T-cell (primary cell): Measurements from ENCODE around the gene MMAB. TPM values are rescaled to one million over a fixed set of nuclear protein-coding genes. Genes with fewer than 3 reads are reported as not detected.

ENCODE experiments used
- ATAC-seq, 4 experiments: fragments of 200-7000 bp in 3 of 4; fragments of 150-1000 bp in 1 of 4; cut with Tn5 transposase; replicated peaks in 1 of 4; 1 replicate in 3 of 4; 2 replicates in 1 of 4; pipeline ENCODE4 v1.10.0; 2021; ENCODE audit warnings: moderate library complexity in 3 of 4, mild to moderate bottlenecking in 2 of 4, moderate number of reproducible peaks in 1 of 4
- CTCF ChIA-PET, 2 donors: fragments of 300-600 bp; sonication (Branson Sonifier 250); formaldehyde crosslinking; loops; one replicate each; lab custom pipeline; 2022; ENCODE audit warnings: antibody characterized with exemption in 2 of 2; lab: Charles Lee
- POLR2A ChIA-PET, 2 donors: fragments of 300-600 bp; sonication (Branson Sonifier 250); formaldehyde crosslinking; loops; one replicate each; lab custom pipeline; 2022; ENCODE audit warnings: antibody characterized with exemption in 2 of 2; lab: Charles Lee
- DNase-seq, 35 experiments: peaks; one replicate each; pipeline versions ENCODE4 v3.0.0 to v3.0.0-alpha.2; 2013 to 2023
- H3K27ac ChIP-seq: one replicate; pipeline ENCODE4 v1.5.1; 2013; ENCODE audit warnings: low read length
- H3K27me3 ChIP-seq, 2 experiments: replicated peaks in 1 of 2; 1 replicate in 1 of 2; 2 replicates in 1 of 2; pipeline versions ENCODE4 v1.6.1 to v1.7.0; 2013; ENCODE audit warnings: low read length in 1 of 2, mixed read lengths in 1 of 2; ENCODE audit not compliant: control insufficient read depth in 2 of 2, insufficient read depth in 2 of 2; ENCODE audit errors: extremely low read depth in 1 of 2
- H3K36me3 ChIP-seq, 2 donors: 1 replicate in 1 of 2; 2 replicates in 1 of 2; pipeline versions ENCODE4 v1.6.1 to v1.7.0; 2013; ENCODE audit warnings: low read length in 1 of 2; ENCODE audit not compliant: control insufficient read depth in 2 of 2, insufficient read depth in 1 of 2; ENCODE audit errors: extremely low read depth in 1 of 2
- H3K4me1 ChIP-seq, 2 experiments: 1 replicate in 1 of 2; 2 replicates in 1 of 2; pipeline versions ENCODE4 v1.6.1 to v1.7.0; 2013; ENCODE audit warnings: low read length in 2 of 2, mixed read lengths in 1 of 2; ENCODE audit not compliant: insufficient read depth in 2 of 2, control insufficient read depth in 1 of 2; ENCODE audit errors: extremely low read depth in 1 of 2
- H3K4me3 ChIP-seq, 2 donors: 1 replicate in 1 of 2; 2 replicates in 1 of 2; pipeline versions ENCODE4 v1.5.1 to v1.7.0; 2013; ENCODE audit warnings: mild to moderate bottlenecking in 2 of 2, low read length in 1 of 2, moderate library complexity in 1 of 2; ENCODE audit not compliant: control insufficient read depth in 1 of 2; ENCODE audit errors: extremely low read depth in 1 of 2
- H3K9me3 ChIP-seq: 2 replicates; pipeline ENCODE4 v1.7.0; 2013
- H3K27ac Mint-ChIP-seq, 2 donors: one replicate each; pipeline ENCODE4 v1.8.0; 2020 to 2021; ENCODE audit warnings: mild to moderate bottlenecking in 2 of 2, mixed read lengths in 2 of 2
- H3K27me3 Mint-ChIP-seq, 2 donors: one replicate each; pipeline ENCODE4 v1.8.0; 2021 to 2022; ENCODE audit warnings: mixed read lengths in 2 of 2
- H3K36me3 Mint-ChIP-seq: one replicate; pipeline ENCODE4 v1.8.0; 2021; ENCODE audit warnings: mixed read lengths
- H3K4me1 Mint-ChIP-seq, 3 donors: one replicate each; pipeline ENCODE4 v1.8.0; 2020 to 2022; ENCODE audit warnings: mixed read lengths in 3 of 3, mild to moderate bottlenecking in 1 of 3
- H3K4me3 Mint-ChIP-seq, 3 donors: one replicate each; pipeline ENCODE4 v1.8.0; 2020 to 2022; ENCODE audit warnings: mild to moderate bottlenecking in 3 of 3, mixed read lengths in 3 of 3, moderate library complexity in 3 of 3
- H3K9me3 Mint-ChIP-seq, 3 donors: one replicate each; pipeline ENCODE4 v1.8.0; 2020 to 2022; ENCODE audit warnings: mixed read lengths in 3 of 3
- whole genome bisulfite sequencing: methylation state at CpG from one replicate; pipeline ENCODE4 v1.1.5; 2013; ENCODE audit warnings: missing lambda C conversion rate; ENCODE audit not compliant: insufficient coverage; 5-methylcytosine and 5-hydroxymethylcytosine counted together
- total RNA-seq, 35 experiments: library from RNA in 6 of 35; stranded (reverse) in 6 of 35; fragments of 120-200 nt in 1 of 35; gene quantifications; one replicate each; pipeline versions ENCODE4 v1.2.1 to v1.2.4 and lab custom pipeline; 2013 to 2026

The MMAB gene
- total RNA-seq, 5 donors from 2014 or later (not counting 1 experiment from before 2014, with no cell fraction given) = 11.4 to 23.2 (median 15.2) TPM

DNA sequence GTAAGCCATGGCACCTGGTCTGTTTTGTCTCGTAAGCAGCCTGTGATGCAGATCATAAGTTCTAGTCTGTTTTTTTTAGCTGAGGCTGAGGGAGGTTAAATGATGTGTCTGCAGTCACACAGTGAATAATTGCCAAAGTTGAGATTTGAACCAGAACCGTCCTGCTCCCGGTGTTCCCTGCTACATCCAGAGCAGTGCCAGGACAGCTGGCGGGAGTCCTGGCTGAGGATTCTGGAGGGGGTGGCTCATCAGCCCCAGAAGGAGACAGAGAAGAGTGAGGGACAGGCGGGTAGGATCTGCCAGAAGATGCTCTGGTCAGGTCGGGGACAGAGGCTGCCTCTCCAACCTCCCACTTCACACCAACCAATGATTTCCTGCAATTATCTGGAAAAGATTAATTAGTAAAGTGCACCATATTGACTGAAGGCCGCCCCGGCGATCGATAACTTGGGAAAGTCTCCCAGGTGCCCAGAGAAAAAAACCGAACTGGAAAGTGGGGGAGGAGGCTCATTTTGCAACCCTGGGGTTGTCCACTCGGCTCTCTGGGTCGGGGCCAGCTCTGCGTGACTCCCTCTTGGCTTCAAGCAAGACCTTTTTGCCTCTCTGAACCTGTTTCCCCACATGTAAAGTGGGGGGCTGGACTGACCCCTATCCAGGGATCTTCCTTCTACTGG lies 42.4 kb upstream of the MMAB start:
- CTCF ChIA-PET = interaction anchor here in 1 of 2 donors (0.6 kb wide), 1 partner anchor 65 kb away, joined by 3 read pairs; no protein-coding TSS in a partner anchor
- no peaks in the 10 kb centered on the region for H3K4me1 Mint-ChIP-seq
- DNase-seq (no peak), ATAC-seq (no peak)
- Histone ChIP-seq H3K4me3 (no peak overlapping the region), H3K27ac (no peak overlapping the region), H3K9me3 (no peaks in the 10 kb centered on the region), H3K27me3 (peaks cover 0 to 59% of the 10 kb centered on the region in 2 experiments), H3K36me3 (no peaks in the 10 kb centered on the region), H3K4me1 (no peaks in the 10 kb centered on the region)
- H3K27ac Mint-ChIP-seq = no peak overlapping the region
- H3K4me3 Mint-ChIP-seq = no peak overlapping the region
- peaks cover 10 to 46% of the 10 kb centered on the region in 2 donors for H3K27me3 Mint-ChIP-seq
- H3K9me3 Mint-ChIP-seq = no peaks in the 10 kb centered on the region
- POLR2A ChIA-PET = no interaction called here
- WGBS = 86% methylated on average over 7 of the region's 14 CpGs
- no peaks in the 10 kb centered on the region for H3K36me3 Mint-ChIP-seq

DNA sequence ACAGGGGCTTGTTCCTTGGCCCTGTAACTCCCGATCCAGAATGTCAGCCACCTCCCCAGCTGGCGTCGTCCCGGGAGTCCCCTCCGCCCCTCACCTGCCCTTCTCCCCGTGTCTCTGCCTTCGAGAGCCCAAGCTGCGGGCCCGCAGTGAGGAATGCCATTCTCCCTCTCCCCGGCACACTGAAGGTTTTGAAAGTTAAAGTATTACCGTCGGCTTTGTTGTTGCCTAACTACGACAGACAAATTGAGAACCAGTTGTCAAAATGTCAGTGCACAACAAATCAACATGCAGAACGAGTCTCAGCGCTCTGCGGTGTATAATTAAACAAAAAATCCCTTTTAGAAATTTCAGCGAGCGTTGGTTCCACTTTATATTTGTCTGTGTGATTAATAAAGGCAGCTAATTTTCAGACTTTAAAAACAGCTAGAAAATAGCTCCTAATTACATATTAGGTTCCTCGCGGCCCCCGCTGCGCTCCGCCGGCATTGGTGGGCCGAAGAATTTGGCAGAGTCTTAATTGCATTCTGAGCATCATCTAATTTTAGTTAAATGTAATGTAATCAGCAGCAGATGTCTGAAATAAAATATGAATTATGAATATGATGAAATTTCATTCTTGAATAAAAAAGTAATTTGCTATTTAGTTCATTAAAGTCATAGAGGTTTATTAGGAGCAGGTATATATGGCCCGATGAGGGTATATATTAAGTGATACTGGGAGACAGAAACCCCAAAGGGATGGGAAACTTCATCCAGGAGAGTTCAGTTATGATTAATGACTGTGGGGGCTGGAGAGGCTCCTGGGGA lies 40.5 kb upstream of the MMAB start:
- ChIA-PET CTCF (no interaction called here), POLR2A (no interaction called here)
- H3K4me1 Mint-ChIP-seq = no peaks in the 10 kb centered on the region
- H3K9me3 Mint-ChIP-seq = no peaks in the 10 kb centered on the region
- 71% methylated on average over 12 of the region's 26 CpGs for WGBS
- no peaks in the 10 kb centered on the region for H3K36me3 Mint-ChIP-seq
- H3K27me3 Mint-ChIP-seq = peaks cover 19 to 50% of the 10 kb centered on the region in 2 donors
- Histone ChIP-seq H3K27me3 (peaks cover 0 to 69% of the 10 kb centered on the region in 2 experiments), H3K9me3 (no peaks in the 10 kb centered on the region), H3K4me1 (no peaks in the 10 kb centered on the region), H3K4me3 (no peak overlapping the region), H3K36me3 (no peaks in the 10 kb centered on the region), H3K27ac (no peak overlapping the region)
- DNase-seq (no peak), ATAC-seq (no peak)
- no peak overlapping the region for H3K27ac Mint-ChIP-seq
- no peak overlapping the region for H3K4me3 Mint-ChIP-seq

DNA sequence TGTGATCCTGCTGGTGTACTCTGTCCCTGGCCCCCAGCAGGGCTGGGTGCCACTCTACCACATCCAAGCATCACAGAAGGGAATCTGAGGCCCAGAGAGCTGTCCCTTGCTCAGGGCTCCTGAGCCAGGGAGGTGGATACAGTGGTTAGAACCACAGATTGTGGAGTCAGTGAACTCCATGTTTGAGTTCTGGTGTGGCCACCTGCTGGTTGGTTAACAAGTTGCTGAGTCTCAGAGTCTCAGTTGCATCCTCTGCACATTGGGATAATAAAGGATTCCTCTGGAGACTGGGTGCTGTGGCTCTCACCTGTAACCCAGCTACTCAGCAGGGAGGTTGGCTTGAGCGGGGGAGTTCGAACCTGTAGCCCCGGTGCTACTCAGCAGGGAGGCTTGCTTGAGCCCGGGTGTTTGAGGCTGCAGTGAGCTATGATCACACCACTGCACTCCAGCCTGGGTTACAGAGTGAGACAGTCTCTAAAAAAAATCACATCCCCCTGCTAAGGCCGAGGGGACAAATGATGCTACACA lies 39.7 kb upstream of the MMAB start:
- H3K27ac ChIP-seq = no peak overlapping the region
- 59% methylated on average over 4 of the region's 5 CpGs for WGBS
- POLR2A ChIA-PET = no interaction called here
- H3K9me3 ChIP-seq = no peaks in the 10 kb centered on the region
- H3K4me3 ChIP-seq = no peak overlapping the region
- no peaks in the 10 kb centered on the region for H3K36me3 Mint-ChIP-seq
- H3K27me3 Mint-ChIP-seq = peaks cover 19 to 51% of the 10 kb centered on the region in 2 donors
- H3K9me3 Mint-ChIP-seq = no peaks in the 10 kb centered on the region
- H3K27me3 ChIP-seq = peaks cover 0 to 67% of the 10 kb centered on the region in 2 experiments
- no peaks in the 10 kb centered on the region for H3K36me3 ChIP-seq
- no peak for DNase-seq
- no peak overlapping the region for H3K27ac Mint-ChIP-seq
- no peak overlapping the region for H3K4me3 Mint-ChIP-seq
- H3K4me1 Mint-ChIP-seq = no peaks in the 10 kb centered on the region
- no peaks in the 10 kb centered on the region for H3K4me1 ChIP-seq
- CTCF ChIA-PET = no interaction called here
- no peak for ATAC-seq

DNA sequence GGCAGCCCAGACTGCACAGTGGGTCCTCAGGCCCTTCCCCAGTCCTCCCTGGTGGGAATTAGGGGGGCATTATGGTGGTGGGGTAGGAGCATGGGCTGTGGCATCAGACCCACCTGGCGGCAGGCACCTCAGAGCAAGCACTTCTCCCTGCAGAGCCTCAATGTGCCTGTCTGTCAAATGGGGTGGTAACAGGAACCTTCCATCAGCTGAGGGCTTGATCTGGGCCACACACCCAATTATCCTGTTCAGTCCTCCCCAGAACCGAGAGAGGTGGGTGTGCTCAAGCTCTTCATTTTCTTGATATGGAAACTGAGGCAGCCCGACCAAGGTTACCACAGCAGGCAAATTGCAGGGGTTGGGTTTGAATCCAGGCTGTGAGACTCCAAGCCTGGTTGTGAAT lies 38.7 kb upstream of the MMAB start:
- Mint-ChIP-seq H3K4me3 (no peak overlapping the region), H3K27ac (no peak overlapping the region), H3K36me3 (no peaks in the 10 kb centered on the region), H3K27me3 (peaks cover 22 to 59% of the 10 kb centered on the region in 2 donors), H3K4me1 (no peaks in the 10 kb centered on the region), H3K9me3 (no peaks in the 10 kb centered on the region)
- DNase-seq (no peak), ATAC-seq (no peak)
- 100% methylated on average over 1 of the region's 3 CpGs for WGBS
- Histone ChIP-seq H3K4me3 (no peak overlapping the region), H3K27me3 (peaks cover 0 to 71% of the 10 kb centered on the region in 2 experiments), H3K9me3 (no peaks in the 10 kb centered on the region), H3K27ac (no peak overlapping the region), H3K4me1 (no peaks in the 10 kb centered on the region), H3K36me3 (no peaks in the 10 kb centered on the region)
- ChIA-PET CTCF (interaction anchor here in 1 of 2 donors (0.7 kb wide), 3 partner anchors 43 to 333 kb away, joined by 3 to 5 read pairs (median 3); no protein-coding TSS in a partner anchor), POLR2A (no interaction called here)

DNA sequence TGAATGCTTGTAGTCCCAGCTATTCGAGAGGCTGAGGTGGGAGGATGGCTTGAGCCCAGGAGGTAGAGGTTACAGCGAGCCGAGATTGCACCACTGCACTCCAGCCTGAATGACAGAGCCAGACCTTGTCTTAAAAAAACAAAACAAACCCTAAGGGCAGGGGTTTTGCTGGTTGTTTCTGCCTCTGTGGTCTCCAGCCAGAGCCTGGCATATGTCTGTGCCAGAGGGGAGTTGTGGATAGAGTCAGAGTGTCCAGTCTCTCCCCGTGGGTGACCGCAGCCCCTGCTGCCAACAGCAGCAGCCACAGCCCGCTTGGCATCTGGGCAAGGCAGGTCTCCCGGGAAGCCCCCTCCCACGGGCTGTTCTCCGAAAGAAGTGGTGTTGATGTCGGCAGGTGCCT lies 37.9 kb upstream of the MMAB start:
- H3K27ac Mint-ChIP-seq = peak overlapping the region in 1 of 2 donors; percentile 27
- ATAC-seq (no peak), DNase-seq (no peak)
- Histone ChIP-seq H3K4me1 (no peaks in the 10 kb centered on the region), H3K9me3 (no peaks in the 10 kb centered on the region), H3K27ac (no peak overlapping the region), H3K4me3 (no peak overlapping the region), H3K27me3 (peaks cover 0 to 69% of the 10 kb centered on the region in 2 experiments), H3K36me3 (no peaks in the 10 kb centered on the region)
- no peaks in the 10 kb centered on the region for H3K4me1 Mint-ChIP-seq
- no peak overlapping the region for H3K4me3 Mint-ChIP-seq
- no peaks in the 10 kb centered on the region for H3K36me3 Mint-ChIP-seq
- ChIA-PET POLR2A (no interaction called here), CTCF (no interaction called here)
- no peaks in the 10 kb centered on the region for H3K9me3 Mint-ChIP-seq
- 41% methylated on average over 4 of the region's 10 CpGs for WGBS
- peaks cover 18 to 56% of the 10 kb centered on the region in 2 donors for H3K27me3 Mint-ChIP-seq

DNA sequence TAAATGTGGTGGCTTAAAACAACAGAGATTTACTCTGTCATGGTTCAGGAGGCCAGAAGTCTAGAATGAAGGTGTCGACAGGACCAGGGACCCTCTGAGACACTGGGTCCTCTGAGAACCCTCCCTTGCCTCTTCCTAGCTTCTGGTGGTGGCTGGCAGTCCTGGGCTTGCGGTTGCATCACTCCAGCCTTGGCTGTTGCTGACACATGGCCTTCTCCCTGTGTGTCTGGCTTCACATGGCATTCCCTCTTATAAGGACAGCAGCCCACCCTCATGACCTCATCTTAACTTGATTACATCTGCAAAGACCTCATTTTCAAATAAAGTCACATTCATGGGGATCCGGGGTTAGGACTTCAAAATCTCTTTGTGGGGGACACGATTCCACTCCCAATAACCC lies 37.2 kb upstream of the MMAB start:
- WGBS = 88% methylated on average over 1 of the region's 4 CpGs
- H3K4me3 Mint-ChIP-seq = no peak overlapping the region
- ATAC-seq (no peak), DNase-seq (no peak)
- H3K27ac Mint-ChIP-seq = no peak overlapping the region
- no peaks in the 10 kb centered on the region for H3K4me1 ChIP-seq
- H3K27me3 ChIP-seq = peaks cover 2 to 67% of the 10 kb centered on the region in 2 experiments
- H3K4me3 ChIP-seq = no peak overlapping the region
- no peaks in the 10 kb centered on the region for H3K36me3 Mint-ChIP-seq
- POLR2A ChIA-PET = no interaction called here
- no peaks in the 10 kb centered on the region for H3K9me3 Mint-ChIP-seq
- no peaks in the 10 kb centered on the region for H3K36me3 ChIP-seq
- no peak overlapping the region for H3K27ac ChIP-seq
- no peaks in the 10 kb centered on the region for H3K4me1 Mint-ChIP-seq
- H3K9me3 ChIP-seq = no peaks in the 10 kb centered on the region
- H3K27me3 Mint-ChIP-seq = peaks cover 16 to 51% of the 10 kb centered on the region in 2 donors
- CTCF ChIA-PET = interaction anchor here (0.6 to 0.7 kb wide), 3 partner anchors 13 to 61 kb away, joined by 3 to 4 read pairs (median 4); no protein-coding TSS in a partner anchor
